ACHN (cell line): ENCODE measurements around the gene PSAPL1.
"Not testable (repeated sequence)": the region's sequence is repeated elsewhere in the genome, so short reads cannot be mapped to it uniquely, and the experiment has no call there.

Experiments
- DNase-seq: peaks from one replicate; pipeline ENCODE4 v3.0.0-alpha.2; 2015
- in situ Hi-C: cut with HindIII; loops from 2 replicates; pipeline ENCODE4 v1.10.0; 2017; ENCODE audit warnings: low sequenced_read_pairs, low pct_ligation_motif_present, low pct_unique_long_range_greater_than_20kb

PSAPL1 gene

GRCh38 chr4:7461230-7461629 is 26.5 kb upstream of the PSAPL1 start:
- in situ Hi-C loops: no loop called here
- DNase-seq: no peak

GRCh38 chr4:7460566-7460965 is 25.8 kb upstream of the PSAPL1 start:
- in situ Hi-C loops: no loop called here
- no peak for DNase-seq

GRCh38 chr4:7459471-7459870 is 24.7 kb upstream of the PSAPL1 start:
- in situ Hi-C loops: no loop called here
- no peak for DNase-seq

- DNase-seq: no peak
These were observed 23.7 kb upstream of the PSAPL1 start for GRCh38 chr4:7458477-7458876.

GRCh38 chr4:7458066-7458425 is 23.3 kb upstream of the PSAPL1 start:
- no peak for DNase-seq

More at GRCh38 chr4:7458477-7458876, 23.7 kb upstream of the PSAPL1 start:
- in situ Hi-C loops: no loop called here

GRCh38 chr4:7457201-7458065 is 22.7 kb upstream of the PSAPL1 start:
- in situ Hi-C loops: no loop called here
- DNase-seq: no peak

More at GRCh38 chr4:7458066-7458425, 23.3 kb upstream of the PSAPL1 start:
- in situ Hi-C loops: no loop called here

- in situ Hi-C loops, DNase-seq: not testable (repeated sequence)
These were observed 18.1 kb upstream of the PSAPL1 start for GRCh38 chr4:7452802-7453201.

GRCh38 chr4:7451800-7452199 is 17.1 kb upstream of the PSAPL1 start:
- DNase-seq: no peak
- in situ Hi-C loops: no loop called here

- no peak for DNase-seq
These were observed 16.7 kb upstream of the PSAPL1 start for GRCh38 chr4:7451434-7451789.

GRCh38 chr4:7450775-7451433 is 16.2 kb upstream of the PSAPL1 start:
- no peak for DNase-seq
- in situ Hi-C loops: no loop called here

More at GRCh38 chr4:7451434-7451789, 16.7 kb upstream of the PSAPL1 start:
- in situ Hi-C loops: no loop called here

- in situ Hi-C loops: no loop called here
- DNase-seq: no peak
These were observed 13.3 kb upstream of the PSAPL1 start for GRCh38 chr4:7448036-7448435.

GRCh38 chr4:7447236-7447635 is 12.5 kb upstream of the PSAPL1 start:
- in situ Hi-C loops: no loop called here

GRCh38 chr4:7444731-7445130 is 10.0 kb upstream of the PSAPL1 start:
- no peak for DNase-seq
- in situ Hi-C loops: no loop called here

More at GRCh38 chr4:7447236-7447635, 12.5 kb upstream of the PSAPL1 start:
- DNase-seq: no peak

GRCh38 chr4:7444314-7444713 is 9.6 kb upstream of the PSAPL1 start:
- DNase-seq: no peak
- in situ Hi-C loops: no loop called here

GRCh38 chr4:7442574-7443162 is 7.9 kb upstream of the PSAPL1 start:
- DNase-seq: no peak
- in situ Hi-C loops: no loop called here

- in situ Hi-C loops: no loop called here
- DNase-seq: no peak
These were observed 6.5 kb upstream of the PSAPL1 start for GRCh38 chr4:7441201-7441600.

GRCh38 chr4:7439699-7440098 is 5.0 kb upstream of the PSAPL1 start:
- no peak for DNase-seq
- in situ Hi-C loops: no loop called here

GRCh38 chr4:7436256-7436655 is 1.5 kb upstream of the PSAPL1 start:
- DNase-seq: no peak
- in situ Hi-C loops: no loop called here

GRCh38 chr4:7435471-7436061 is 836 bp upstream of the PSAPL1 start:
- in situ Hi-C loops: no loop called here
- DNase-seq: no peak
